Measurements from ENCODE around the gene HOXA6. TPM values are rescaled to one million over a fixed set of nuclear protein-coding genes. Genes with fewer than 3 reads are reported as not detected.
A peak's percentile ranks its signal among the peaks of the same experiment; 100 is the strongest.

Gene HOXA6
- polyA plus RNA-seq, 1 donor from 2014 or later, result 0.39 TPM

DNA sequence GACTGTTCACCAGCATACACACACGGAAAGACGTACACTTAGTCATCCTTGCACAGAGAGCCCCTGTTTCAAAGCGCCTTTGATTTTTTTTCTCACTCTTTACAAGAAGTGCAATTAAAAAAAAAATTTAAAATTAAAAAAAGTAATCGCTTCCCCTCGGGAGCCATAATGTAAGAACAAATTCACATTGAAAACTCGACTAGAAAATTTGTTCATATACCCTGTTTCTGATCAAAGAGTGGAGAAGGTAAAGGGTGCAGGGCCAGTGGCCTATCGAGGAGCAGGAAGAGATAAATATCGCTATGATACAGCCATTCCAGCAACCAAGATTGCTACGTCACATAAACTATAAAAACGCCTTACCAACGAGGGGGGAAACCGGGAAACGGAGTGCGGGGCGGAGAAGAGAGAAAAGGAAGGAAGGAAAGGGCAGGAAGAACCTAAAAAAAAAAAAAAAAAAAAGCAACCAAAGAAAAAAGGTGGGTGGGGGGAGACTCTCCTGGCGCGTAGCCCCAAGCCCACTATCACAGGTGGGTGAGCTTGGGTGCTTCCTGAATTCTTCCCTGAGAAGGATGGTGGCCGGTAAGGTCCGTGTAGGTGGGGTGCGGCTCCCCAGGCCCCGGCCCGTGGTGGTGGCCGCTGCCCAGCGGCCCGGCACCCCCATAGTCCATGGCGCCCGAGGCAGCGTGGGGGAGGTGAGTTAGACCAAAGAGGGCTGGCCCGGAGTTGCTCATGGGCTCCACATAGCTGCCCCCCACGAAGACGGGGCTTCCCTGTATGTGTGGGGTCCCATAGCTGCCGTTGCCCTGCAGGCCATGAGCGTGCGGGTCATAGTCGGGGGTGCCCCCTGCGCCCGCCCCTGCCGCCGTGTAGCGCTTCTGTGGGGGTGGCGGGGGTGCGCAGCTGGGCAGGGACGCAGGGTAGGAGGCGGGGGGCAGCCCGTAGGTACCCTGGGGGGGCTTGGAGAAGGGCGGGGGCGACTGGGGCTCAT is 39.9 kb downstream of the HOXA6 start:
- peaks cover 2% of the 10 kb centered on the region for H3K36me3 Mint-ChIP-seq
- no peak overlapping the region for H3K27ac Mint-ChIP-seq
- no peak overlapping the region for H3K4me3 Mint-ChIP-seq
- peaks cover 1 to 9% (median 6%) of the 10 kb centered on the region in 3 donors for H3K4me1 Mint-ChIP-seq
- peaks cover 21% of the 10 kb centered on the region for H3K27me3 Mint-ChIP-seq
- H3K9me3 Mint-ChIP-seq, result no peaks in the 10 kb centered on the region

DNA sequence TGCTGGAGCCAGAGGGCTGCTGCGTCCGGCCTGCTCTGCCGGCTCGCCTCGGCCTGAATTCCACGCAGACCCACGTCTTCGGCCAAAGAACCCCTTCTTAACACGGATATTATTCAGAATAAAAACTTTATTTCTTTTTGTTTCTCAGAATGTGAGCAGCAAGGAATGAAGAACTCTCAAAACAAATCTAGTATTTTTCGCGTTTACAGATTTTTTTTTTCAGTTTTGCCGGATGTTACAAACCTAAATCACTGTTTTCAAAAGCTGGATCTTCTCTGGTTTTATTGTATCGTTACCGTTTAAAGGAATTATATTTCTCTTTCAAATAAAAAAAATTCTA is 40.7 kb downstream of the HOXA6 start:
- Mint-ChIP-seq H3K36me3 (peaks cover 2% of the 10 kb centered on the region), H3K9me3 (no peaks in the 10 kb centered on the region), H3K4me3 (no peak overlapping the region), H3K27ac (no peak overlapping the region), H3K27me3 (peaks cover 27% of the 10 kb centered on the region), H3K4me1 (peaks cover 1 to 15% (median 12%) of the 10 kb centered on the region in 3 donors)

DNA sequence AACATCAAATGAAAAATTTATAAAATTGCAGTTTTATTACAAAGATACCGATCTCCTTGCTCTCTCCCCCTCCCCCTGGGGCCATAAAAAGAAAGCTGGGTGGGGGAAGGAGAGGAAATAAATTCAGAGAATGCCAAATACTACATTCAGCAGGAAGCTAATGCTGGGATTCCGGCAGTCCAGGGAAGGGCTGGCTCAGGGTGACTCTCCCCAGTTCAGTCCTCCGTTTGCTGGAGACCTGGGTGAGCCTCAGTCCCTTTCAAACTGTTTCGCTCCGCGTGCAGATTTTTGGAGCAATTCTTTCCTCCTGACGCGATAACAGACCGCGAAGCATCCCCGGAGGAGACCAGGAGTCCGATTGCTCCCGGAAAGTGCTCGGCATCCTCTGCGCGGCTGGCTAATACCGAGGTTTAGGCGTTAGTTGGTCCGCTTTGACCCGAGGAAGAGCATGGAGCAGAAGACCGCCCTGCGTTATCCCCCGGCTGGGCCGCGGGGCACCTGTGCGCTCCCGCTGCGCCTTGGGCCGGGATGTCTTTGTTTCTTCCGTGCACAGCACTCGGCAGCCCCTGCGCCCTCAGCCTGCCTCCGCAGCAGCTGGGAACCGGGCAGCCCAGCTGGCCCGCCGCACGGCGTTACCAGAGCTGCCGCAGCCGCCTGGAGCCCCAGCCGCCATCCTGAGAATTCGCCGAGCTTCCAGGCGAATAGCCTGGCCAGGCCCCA is 41.2 kb downstream of the HOXA6 start:
- H3K27ac Mint-ChIP-seq, result no peak overlapping the region
- H3K4me3 Mint-ChIP-seq, result no peak overlapping the region
- H3K4me1 Mint-ChIP-seq, result peaks cover 5 to 19% (median 12%) of the 10 kb centered on the region in 3 donors
- H3K36me3 Mint-ChIP-seq, result peaks cover 2% of the 10 kb centered on the region
- H3K9me3 Mint-ChIP-seq, result no peaks in the 10 kb centered on the region
- H3K27me3 Mint-ChIP-seq, result peaks cover 31% of the 10 kb centered on the region

DNA sequence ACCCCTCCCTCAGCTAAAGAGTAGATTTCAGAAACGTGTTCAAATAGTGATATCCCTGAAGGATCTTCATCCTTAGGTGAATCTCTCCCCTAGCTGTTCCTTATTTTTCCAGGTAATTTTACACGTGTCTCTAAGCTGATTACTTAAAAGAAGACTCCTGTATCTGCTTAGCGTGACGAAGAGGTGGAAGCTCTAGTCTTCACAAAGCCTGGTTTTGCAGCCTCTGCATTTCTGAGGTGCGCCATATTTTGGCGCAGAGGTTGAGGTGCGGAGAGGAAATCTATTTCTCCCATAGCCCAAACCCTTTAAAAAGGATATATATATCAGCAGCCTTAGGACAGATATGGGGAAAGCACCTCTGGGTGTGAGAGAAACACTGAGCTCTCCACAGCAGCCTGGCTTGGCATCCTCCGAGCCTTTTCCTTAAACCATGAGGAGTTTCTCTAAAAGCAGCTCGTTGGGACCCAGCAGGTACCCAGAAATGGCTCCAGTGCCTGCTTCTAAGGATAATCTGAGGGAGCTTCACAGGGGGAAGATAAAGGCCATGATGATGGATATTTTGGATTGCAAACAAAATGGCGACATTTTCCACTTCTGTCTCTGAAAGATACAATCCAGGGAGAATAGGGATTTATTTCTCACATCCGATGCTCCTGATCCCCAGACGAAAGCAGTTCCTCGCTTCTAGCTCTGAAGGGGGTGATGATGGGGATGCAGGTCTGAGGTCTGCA is 42.1 kb downstream of the HOXA6 start:
- no peak overlapping the region for H3K27ac Mint-ChIP-seq
- H3K36me3 Mint-ChIP-seq, result peaks cover 5% of the 10 kb centered on the region
- H3K9me3 Mint-ChIP-seq, result no peaks in the 10 kb centered on the region
- H3K27me3 Mint-ChIP-seq, result peaks cover 37% of the 10 kb centered on the region
- H3K4me1 Mint-ChIP-seq, result peaks cover 5 to 19% (median 12%) of the 10 kb centered on the region in 3 donors
- no peak overlapping the region for H3K4me3 Mint-ChIP-seq

DNA sequence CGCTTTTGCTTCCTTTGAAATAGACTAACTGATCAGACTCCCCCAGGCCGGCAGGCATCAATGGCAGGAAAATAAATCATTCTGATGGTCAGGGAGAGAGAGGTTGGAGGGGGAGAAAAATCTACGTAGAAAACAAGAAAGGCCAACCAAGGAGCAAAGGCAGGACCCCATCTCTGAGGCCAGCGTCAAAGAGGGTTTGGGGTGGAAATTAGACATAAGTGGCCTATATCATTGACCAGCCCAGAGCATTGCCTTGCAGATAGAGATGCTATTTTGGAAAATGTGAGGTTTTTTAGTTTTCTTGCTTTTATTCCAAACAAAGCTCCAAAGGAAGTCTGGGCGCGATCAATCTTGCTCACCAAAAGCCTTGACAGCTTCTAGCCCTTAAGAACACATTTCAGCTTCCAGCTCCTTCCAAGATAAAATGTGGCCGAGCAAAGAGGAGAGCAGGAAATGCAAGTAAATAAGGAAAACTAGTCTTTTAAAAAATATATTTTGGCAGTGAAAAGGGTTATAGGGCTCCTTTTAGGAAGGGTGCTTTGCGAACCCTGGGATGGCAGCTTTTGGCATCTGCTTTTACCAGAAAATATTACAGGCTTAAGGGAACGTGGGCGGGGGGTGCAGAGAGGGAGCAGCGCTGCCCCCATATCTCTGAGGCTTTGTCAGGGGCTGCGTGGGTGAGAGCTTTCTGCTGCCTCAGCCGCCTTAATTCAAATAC is 43.1 kb downstream of the HOXA6 start:
- H3K4me3 Mint-ChIP-seq, result no peak overlapping the region
- no peak overlapping the region for H3K27ac Mint-ChIP-seq
- H3K27me3 Mint-ChIP-seq, result peaks cover 39% of the 10 kb centered on the region
- H3K9me3 Mint-ChIP-seq, result no peaks in the 10 kb centered on the region
- H3K4me1 Mint-ChIP-seq, result peaks cover 5 to 19% (median 16%) of the 10 kb centered on the region in 3 donors
- H3K36me3 Mint-ChIP-seq, result peaks cover 9% of the 10 kb centered on the region

GRCh38 chr7:27103489-27104226 is 43.9 kb downstream of the HOXA6 start:
- Mint-ChIP-seq H3K27ac (peak overlapping the region in 1 of 3 donors; percentile 75), H3K9me3 (no peaks in the 10 kb centered on the region), H3K36me3 (peaks cover 7% of the 10 kb centered on the region), H3K4me3 (peak overlapping the region in 3 of 4 donors; percentile 63 to 72 (median 70)), H3K27me3 (peaks cover 43% of the 10 kb centered on the region), H3K4me1 (peaks cover 5 to 24% (median 19%) of the 10 kb centered on the region in 3 donors)

DNA sequence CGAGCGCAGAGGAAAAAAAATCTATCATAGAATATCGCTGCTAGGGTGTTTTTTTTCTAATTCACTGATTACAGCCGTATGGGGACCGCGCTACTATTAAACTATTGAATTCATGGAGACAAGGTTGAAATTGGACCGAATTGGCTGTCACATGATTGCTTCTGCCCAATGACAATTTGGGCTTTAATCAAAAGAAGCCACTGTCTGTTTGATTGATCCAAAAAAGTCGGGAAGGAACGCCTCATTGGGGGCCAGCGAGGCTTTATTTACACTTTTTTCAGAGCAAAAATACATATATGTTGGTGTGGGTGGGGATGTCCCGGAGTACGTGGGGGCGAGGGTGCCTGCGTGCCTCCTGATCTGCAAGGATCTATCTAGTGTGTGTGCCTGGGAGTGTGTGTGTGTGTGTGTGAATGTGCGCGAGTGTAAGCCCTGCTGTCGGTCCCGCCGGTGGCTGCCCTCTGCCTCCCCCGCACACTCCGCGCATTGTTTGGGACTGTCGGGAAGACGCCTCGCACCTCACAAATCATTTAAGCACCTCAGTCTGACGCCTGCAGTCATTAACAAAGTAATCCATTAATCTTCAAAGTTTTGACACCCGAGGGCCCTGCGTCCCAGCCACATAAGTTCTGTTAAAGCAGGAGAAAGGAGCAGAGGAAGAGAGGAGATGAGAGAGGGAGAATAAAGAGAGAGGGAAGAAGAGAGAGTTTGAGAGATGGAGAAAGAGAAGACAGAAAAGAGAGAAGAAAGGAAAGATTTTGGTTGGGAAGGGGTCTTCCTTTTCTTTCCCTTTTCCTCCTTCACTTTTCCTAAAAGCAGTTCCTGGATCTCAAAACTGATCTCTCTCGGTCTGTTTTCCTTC is 44.8 kb downstream of the HOXA6 start, which contains the start of gene HOXA2:
HOXA2 (minus strand) TSS at position 103 of the 862 bp plus-strand sequence. CDS start 183 bp downstream, outside the sequence.
- Mint-ChIP-seq H3K9me3 (no peaks in the 10 kb centered on the region), H3K36me3 (peaks cover 7% of the 10 kb centered on the region), H3K4me1 (peaks cover 5 to 25% (median 19%) of the 10 kb centered on the region in 3 donors), H3K4me3 (peak within 1 kb of the TSS; percentile 3 to 81 (median 65)), H3K27ac (peak within 1 kb of the TSS in 1 of 3 donors; percentile 50), H3K27me3 (peaks cover 47% of the 10 kb centered on the region)

DNA sequence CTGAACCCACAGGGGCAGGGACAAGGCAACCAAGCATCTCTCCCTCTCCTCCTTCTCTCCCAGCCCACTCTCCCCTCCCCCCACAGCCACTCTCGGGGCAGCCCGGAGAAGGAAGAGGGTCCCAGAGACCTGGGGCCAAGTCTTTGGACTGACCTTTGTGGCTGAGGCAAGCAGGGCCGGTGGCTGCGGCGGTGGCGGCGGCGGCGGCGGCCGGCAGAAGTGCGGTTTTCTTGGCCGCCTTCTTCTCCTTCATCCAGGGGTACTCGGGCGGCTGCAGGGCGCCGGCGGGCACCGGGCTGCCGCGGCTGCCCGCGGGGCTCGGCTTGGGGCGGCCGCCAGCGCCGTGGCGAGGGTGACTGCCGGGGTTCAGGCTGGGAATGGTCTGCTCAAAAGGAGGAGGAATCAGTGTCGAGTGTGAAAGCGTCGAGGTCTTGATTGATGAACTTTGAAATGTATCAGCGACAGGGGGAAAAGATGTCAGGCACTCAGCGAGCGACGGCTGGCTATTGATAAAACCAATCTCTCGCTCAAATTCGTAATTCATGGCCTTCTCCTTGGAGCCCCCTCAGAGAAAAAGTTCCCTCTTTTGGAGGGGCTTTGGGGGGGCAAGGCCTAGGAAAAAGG is 45.5 kb downstream of the HOXA6 start:
- Mint-ChIP-seq H3K9me3 (no peaks in the 10 kb centered on the region), H3K4me1 (peaks cover 11 to 29% (median 23%) of the 10 kb centered on the region in 3 donors), H3K36me3 (peaks cover 7% of the 10 kb centered on the region), H3K27ac (no peak overlapping the region), H3K27me3 (peaks cover 54% of the 10 kb centered on the region), H3K4me3 (peak overlapping the region in 3 of 4 donors; percentile 3 to 81 (median 64))

DNA sequence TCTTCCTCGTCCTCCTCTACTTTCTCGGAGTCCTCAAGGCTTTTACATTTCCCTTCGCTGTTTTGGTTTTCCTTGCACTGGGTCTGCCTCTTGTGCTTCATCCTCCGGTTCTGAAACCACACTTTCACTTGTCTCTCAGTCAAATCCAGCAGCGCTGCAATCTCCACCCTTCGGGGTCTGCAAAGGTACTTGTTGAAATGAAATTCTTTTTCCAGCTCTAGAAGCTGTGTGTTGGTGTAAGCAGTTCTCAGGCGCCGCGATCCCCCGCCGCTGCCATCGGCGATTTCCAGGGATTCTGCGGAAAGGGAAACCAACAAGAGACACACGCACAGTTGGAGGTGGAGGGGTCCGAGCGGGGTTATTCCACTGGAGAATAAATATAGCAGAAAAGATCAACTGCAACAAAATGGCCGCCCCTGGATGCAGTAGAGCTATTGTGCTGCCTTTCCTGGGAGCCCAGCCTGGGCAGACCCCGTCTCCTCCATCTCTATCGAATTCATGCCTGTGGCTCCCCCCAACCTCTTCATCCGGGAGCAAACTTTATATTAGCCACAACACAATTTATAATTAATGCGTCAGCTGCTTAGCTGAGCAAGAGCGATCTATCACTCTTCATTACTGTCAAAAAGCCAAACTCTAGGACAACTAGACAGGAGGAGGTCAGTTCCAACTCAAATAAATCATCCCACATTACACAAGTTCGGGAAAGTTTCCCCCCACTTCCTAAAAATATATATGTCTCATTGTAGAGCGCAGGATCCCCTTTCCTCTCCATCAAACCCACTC is 46.2 kb downstream of the HOXA6 start:
- Mint-ChIP-seq H3K36me3 (peaks cover 7% of the 10 kb centered on the region), H3K4me3 (peak overlapping the region in 3 of 4 donors; percentile 63 to 81 (median 64)), H3K4me1 (peaks cover 12 to 30% (median 24%) of the 10 kb centered on the region in 3 donors), H3K27me3 (peaks cover 55% of the 10 kb centered on the region), H3K9me3 (no peaks in the 10 kb centered on the region), H3K27ac (no peak overlapping the region)

GRCh38 chr7:27100694-27101170 is 46.8 kb downstream of the HOXA6 start:
- peak overlapping the region in 1 of 4 donors; percentile 63 for H3K4me3 Mint-ChIP-seq
- H3K9me3 Mint-ChIP-seq, result no peaks in the 10 kb centered on the region
- peaks cover 55% of the 10 kb centered on the region for H3K27me3 Mint-ChIP-seq
- peaks cover 12 to 30% (median 24%) of the 10 kb centered on the region in 3 donors for H3K4me1 Mint-ChIP-seq
- peak overlapping the region in 1 of 3 donors; percentile 23 for H3K27ac Mint-ChIP-seq
- peaks cover 7% of the 10 kb centered on the region for H3K36me3 Mint-ChIP-seq

- Mint-ChIP-seq H3K4me1 (peaks cover 12 to 33% (median 29%) of the 10 kb centered on the region in 3 donors), H3K27ac (no peak overlapping the region), H3K27me3 (peaks cover 55% of the 10 kb centered on the region), H3K9me3 (peaks cover 0 to 2% (median 0%) of the 10 kb centered on the region in 3 donors), H3K4me3 (peak overlapping the region in 1 of 4 donors; percentile 63), H3K36me3 (peaks cover 7% of the 10 kb centered on the region)
Observed at GRCh38 chr7:27099453-27100370, 47.9 kb downstream of the HOXA6 start.

All from IgD-negative memory B cell (primary cell).